Activated CD8-positive, alpha-beta memory T cell treated with anti-CD3 and anti-CD28 coated beads, Interleukin-2, amount 50 U/mL, for 48 hours (primary cell): ENCODE measurements around the gene ARHGAP21.
"Not testable (repeated sequence)": the region's sequence is repeated elsewhere in the genome, so short reads cannot be mapped to it uniquely, and the experiment has no call there.

Experiments used
- DNase-seq: peaks from one replicate; pipeline ENCODE4 v3.0.0-alpha.2; 2020

The ARHGAP21 gene

DNA sequence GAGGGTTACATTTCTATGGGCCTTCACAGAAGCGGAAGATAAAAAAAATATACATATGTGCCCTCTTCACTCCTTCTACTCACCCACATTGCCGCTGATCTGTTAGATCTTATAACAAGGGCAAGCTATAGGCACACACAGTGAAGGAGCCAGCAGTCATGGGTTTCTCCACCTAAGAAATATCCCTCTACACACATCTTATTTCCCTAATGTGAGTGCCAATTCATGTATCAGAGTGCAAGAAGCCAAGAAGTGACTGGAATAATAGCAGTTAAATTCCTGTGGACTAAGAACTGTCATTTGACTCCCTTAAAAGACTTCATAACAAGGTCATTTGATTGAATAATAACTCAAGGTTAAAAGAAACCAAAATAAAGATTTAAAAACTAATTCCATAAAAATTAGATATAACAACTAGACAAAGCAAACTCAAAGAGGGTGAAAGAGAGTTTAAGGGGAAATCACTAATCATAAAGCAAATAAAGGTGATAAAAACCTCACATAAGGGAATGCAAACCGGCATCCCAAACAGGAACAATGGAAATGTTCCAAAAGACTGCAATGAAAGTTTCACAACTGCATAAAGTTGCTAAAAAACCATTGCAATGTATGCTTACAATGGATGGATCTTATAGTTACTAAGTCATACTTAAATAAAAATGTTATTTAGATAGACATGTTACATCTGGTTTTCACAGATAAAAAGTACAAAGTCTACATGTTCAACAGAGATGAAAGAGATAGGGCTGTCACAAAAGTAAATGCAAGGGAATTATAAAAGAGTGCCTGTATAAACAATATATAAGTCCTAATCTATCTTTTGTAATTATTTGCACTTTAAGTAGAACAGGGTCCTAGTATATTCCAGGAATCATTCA, 42.8 kb downstream of the ARHGAP21 start:
- no peak for DNase-seq

DNA sequence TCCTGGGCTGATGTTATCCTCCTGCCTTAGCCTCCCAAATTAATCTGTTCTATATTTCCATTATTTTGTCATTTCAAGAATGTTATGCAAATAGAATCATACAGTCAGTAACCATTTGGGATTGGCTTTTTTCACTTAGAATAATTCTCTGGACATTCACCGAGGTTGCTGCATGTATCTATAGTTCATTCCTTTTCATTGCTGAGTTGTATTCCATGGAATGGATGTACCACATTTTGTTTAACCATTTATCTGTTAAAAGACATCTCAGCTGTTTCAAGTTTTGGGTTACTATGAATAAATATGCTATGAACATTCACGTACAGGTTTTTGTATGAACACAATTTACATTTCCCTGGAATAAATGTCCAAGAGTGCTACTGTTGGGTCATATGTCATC, 44.9 kb downstream of the ARHGAP21 start:
- DNase-seq, result no peak

DNA sequence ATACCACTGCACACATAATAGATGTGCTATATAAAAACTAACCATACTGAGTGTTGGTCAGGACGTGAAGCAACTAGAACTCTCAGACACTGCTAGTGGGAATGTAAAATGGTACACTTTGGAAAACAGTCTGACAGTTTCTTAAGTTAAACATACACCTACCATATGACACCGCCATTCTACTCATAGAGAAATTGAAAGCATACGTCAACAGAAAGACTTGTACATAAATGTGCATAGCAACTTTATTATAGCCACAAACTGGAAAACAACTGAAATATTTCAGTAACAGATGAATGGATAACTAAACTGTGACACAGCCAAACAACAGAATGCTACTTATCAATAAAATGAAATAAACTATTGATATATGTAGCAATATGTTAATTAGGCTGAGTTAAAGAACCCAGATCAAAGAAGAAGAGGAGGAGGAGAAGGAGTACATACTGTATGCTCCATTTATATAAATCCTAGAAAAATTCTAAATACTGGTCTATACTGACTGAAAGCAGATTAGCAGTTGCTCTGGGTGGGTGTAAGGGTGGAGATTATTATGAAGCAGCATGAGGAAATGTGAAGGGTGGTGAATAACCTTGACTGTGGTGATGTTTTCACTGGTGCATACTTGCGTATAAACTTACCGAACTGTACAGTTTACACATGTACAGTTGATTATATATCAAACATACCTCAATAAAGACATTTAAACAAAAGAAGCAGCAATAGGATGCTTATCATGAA, 48.6 kb downstream of the ARHGAP21 start:
- DNase-seq, result no peak

DNA sequence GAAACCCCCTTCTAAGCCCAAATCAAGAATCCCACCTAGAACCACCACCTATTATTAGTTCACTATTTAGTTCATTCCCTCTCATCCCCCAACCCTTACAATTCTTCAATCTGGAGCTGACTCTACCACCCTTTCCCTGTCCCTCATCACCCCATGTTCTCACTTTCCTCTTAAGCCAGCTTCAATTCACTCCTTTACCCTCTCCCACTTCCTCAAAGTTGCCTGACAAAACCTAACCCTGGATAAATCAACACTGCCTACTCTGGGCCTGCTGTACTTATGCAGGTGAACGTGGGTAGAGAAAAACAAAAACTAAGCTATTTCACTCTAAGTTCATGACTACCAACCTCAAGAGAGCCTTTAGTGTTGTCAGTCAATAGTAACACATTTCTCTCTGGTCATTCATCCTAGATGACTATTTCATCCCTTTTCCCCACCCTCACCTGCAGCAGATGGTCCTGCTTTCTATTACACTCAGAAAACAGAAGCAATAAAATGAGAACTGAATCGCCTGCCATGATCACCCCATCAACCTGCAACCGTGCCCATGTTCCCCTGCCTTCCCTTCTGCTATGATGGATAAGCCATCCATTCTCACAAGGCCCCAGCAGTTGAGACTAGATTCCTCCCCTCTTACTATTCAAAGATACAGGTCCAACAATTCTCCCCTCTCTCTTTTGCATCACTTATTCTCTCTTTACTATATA, 52.6 kb downstream of the ARHGAP21 start:
- DNase-seq, result no peak

DNA sequence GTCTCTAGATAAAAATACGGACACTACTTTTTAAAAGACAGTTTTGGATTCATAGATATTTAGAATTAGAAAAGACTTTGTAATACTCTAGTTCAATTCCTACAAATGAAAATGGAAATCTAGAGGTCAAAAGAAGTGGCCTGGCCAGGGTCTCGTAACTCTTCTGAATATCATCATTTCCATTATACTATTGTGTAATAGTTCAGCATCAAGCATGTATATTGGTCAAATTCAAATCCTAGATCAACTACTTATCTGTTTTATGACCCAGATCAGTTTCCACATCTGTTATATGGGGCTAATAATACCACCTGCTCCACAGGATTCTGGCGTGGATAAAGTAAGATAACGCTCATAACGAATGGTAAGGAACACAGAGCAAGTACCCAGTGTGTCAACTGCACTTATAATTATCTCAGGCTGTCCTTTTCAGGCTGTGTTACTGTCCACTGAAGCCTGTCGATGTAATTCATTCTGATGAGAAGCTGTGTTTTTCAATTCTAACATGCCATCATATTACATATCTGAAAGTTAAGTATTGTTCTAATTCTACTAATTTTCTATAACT, 54.3 kb downstream of the ARHGAP21 start:
- no peak for DNase-seq

DNA sequence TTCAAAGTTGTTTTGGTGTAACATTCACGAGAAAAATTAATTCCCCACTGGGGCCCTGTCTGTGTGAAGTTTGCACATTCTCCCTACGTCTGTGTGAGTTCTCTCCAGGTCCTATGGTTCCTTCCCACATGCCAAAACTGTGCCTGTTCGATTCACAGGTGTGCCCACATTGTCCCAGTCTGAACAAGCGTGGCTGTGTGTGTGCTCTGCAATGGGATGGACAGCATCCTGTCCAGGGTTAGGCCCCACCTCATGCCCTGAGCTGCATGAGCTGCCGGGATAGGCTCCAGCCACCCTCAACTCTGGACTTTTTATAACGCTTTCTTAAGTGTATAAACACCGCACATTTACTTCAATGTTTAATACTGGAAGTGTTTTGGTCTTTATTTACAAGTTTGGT, 55.4 kb downstream of the ARHGAP21 start:
- no peak for DNase-seq

DNA sequence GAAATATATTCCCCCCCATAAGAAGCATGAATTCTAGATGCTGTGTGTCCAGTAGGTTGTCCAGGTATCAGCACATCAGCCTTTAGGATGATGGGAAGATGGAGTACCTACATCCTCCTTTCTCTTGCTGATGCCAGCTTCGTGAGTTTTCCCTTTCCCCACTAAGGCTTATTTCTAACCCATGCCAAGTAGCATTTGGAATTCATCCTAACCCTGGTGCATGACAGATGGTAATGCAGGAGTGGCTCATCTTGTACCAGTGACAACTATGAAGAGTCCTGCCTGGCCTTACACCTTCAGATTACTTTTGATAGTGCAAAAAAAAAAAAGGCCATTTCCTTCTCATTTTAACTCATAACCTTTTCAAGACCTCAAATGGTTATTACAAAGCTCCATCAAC, 58.7 kb downstream of the ARHGAP21 start:
- no peak for DNase-seq

DNA sequence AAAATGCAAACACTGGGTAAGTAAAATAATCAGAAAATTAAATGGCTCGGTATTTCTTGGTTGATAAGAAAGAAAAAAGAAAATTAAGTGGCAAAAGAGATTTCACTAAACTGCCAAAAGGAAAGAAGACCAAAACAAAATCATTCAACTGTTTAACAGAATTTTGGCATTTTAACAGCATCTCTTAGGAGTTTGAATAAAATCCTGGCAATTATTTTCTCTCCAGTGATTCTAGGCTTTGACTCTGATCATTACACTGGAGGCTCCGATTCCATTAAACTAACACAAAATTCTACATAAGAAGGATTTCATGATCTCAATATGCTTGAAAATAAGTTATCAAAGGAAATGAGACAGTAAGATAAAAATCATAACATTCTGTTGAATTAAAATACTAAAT, 62.3 kb downstream of the ARHGAP21 start:
- no peak for DNase-seq

DNA sequence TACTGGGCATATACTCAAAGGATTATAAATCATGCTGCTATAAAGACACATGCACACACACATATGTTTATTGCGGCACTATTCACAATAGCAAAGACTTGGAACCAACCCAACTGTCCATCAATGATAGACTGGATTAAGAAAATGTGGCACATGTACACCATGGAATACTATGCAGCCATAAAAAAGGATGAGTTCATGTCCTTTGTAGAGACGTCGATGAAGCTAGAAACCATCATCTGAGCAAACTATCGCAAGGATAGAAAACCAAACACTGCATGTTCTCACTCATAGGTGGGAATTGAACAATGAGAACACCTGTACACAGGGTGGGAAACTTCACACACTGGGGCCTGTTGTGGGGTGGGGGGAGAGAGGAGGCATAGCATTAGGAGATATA, 65.4 kb downstream of the ARHGAP21 start:
- not testable (repeated sequence) for DNase-seq

DNA sequence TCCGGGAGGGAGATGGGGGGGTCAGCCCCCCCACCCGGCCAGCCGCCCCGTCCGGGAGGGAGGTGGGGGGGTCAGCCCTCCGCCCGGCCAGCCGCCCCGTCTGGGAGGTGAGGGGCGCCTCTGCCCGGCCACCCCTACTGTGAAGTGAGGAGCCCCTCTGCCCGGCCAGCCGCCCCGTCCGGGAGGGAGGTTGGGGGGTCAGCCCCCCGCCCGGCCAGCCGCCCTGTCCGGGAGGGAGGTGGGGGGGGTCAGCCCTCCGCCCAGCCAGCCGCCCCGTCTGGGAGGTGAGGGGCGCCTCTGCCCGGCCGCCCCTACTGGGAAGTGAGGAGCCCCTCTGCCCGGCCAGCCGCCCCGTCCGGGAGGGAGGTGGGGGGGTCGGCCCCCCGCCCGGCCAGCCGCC, 67.4 kb downstream of the ARHGAP21 start:
- DNase-seq, result not testable (repeated sequence)

DNA sequence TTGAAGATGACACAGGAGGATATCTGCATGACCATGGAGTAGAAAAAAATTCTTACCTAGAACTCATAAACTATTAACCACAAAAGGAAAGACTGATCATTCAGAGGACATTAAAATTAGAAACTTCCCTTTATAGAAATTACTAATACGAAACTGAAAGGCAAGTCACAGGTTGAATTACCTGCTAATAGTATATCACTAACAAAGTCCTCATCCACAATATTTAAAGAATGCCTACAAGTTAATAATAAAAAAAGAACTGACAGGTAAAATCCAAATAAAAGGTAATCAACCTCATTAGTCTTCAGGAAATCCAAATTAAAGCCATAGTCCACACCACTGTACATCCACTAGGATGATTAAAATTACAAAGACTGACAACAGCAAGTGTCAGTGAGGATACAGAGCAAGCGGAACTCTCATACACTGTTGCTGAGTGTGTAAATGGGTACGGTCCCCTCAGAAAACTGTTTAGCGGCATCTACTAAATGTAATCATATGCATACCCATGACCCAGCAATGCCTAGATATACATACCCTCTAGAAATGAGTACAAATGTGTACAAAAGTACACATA, 71.2 kb downstream of the ARHGAP21 start:
- no peak for DNase-seq

DNA sequence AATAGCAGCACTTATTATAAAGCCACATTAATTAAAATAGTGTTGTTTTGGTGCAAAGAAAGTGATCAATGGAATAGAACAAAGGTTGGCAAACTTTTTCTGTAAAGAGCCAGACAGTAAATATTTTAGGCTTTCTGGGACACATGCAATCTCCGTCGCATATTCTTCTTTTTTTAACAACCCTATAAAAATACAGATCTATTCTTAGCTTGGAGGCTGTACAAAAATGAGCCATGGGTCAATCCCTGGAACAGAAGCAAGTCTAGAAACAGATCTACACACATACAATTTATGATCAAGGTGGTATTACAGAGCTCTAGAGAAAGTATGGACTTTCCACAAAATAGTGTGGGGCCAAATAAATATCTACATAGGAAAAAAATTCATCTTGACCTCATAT, 71.8 kb downstream of the ARHGAP21 start:
- no peak for DNase-seq

DNA sequence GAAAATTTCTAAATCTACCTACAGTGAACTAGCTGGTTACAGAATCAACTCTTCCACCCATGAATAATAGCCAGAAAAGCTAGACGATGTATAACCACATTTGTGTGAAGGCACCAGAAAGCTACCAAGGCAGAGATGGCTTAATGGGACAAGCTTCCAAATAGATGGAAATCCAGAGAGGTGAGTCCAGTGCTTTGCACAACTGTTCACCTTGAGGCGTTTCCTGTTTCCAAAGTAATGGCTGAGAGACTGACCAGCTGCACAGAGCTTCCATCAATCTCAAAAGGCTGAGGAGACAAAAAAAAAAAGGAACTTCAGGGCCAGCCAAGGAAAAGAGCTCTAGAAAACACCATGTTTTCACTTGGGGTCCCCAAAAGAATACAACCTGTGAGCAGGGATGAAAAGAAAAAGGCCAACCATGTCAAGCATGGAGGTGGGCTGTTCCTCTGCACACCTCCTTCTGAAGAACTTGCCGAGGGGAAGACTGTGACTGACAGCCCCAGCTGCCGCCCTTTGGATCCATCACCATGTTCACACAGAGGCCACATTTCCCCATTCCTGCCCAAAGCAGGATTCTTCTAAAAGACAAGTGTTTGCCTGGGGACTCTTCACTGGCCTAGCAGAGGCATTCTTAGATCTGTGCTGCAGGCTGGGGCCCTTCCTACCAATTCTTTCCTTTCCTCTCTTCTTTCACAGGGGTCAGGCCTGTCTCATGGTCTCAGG, 72.9 kb downstream of the ARHGAP21 start:
- DNase-seq, result no peak

DNA sequence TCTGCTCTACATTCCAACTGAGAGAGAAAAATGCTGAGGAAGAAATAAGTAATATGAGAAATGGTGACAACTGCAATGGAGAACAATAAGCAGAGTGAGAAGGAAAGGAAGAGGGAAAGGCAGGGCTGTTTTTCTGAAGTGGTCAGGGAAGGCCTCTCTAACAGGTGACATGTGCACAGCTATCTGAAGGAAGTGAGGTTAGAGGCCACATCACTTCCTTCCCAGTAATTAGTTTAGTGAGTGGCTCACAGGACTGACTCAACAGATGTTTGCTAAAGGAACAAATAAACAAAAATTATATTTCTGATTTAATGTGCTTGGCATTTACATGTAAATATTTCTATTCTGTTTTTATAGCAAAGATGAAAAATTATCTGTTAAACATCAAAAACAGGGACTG, 77.9 kb downstream of the ARHGAP21 start:
- DNase-seq, result no peak

DNA sequence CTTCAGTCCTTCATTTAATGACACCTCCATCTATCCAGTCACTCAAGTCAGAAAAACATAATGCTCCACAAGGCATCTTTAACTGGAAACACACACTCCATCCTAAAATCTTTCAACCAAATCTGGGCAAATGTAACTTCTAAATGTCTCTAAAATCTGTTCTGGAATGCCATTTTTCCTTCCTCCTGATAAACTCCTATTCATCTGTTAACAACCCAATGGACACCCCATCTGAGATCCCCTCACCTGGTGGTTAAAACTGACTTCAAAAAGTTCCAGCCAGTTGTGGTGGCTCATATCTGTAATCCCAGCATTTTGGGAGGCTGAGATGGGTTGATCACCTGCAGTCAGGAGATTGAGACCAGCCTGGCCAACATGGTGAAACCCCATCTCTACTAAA, 78.7 kb downstream of the ARHGAP21 start:
- no peak for DNase-seq

DNA sequence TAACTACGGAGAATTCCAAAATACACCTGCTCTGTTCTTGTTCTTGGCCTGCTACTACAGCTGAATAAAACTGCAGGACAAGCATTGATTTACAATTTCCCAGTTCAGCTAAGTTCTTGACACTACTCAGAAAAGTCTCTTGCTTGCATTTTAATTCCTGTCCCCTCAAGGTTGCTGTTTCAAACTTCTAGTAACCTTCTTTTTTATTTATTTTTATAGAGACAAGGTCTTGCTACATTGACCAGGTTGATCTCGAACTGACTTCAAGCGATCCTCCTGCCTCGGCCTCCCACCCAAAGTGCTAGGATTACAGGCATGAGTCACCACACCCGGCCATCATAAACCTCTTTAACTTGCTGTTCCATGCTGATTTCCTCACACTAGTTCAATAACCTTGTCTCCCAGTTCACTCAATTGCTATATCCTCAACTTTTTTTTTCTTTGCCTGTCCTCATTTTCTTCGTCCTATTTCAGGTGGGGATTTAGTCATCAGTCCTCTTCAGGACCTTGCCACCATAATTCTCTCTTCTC, 79.9 kb downstream of the ARHGAP21 start:
- DNase-seq, result no peak

DNA sequence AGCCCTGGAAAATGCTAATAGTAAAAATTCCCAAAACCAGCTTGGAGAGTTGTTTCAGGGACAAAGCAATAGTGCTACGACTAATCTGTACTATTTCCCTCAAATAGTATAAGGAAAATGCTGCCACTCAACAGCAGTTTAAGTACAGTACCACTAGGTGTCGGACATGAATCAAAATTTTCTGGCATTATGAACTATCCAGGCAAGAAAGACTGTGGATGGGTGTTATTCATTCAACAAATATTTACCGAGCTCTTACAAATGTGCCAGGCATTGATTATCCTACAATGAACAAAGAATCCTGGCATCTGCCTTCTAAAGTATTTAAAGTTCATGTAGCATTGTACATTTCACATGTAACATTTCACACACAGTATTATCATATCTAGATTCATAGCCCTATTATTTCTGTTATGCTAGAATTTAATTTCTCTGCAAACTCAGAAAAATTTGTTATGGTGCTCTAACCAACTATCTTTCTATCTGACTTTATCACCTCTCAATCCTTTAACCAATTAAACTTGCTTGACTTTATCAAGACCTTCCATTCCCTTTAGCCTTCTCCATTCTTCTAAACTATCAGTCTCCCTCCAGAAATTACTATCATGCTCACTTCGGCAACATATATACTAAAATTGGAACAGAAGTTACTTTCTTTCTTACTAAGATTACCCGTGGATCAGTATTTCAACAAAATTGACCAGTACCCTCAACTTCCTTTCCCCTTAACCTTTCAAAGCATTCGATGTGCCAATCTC, 80.6 kb downstream of the ARHGAP21 start:
- DNase-seq, result no peak

DNA sequence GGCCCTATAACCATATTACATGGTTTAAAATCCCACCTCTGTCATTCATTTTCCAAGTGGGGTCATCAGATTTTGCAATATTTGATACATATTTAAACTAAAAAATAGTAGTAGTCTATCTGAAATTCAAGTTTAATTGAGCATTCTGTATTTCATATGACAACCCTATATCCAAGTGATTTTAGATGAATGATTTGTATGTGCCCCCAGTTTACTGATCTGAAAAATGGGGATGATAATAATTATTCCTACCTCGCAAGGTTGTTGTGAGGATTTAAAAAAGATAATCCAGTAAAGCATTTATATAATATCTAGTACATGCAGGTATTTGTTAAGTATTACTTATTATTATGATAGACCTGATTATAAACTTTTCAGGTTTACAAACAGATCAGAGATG, 84.6 kb downstream of the ARHGAP21 start:
- no peak for DNase-seq

DNA sequence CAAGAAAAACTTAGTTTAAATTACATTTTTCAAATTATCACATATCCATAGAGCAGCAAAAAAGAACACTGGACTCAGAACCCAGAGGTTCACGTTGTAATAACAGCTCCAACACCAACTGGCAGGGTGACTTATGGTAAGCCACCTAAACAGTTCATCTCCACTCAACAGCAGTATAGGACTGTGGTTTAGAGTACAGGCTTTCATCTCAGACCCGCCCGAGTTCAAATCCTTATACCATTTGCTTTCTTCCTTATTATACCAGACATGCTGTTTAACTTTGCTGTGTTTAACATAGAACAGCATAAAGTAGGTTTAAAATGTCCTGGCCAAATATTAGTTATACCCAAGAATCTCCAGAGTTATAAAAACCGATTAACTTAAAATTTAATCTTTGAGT, 97.9 kb downstream of the ARHGAP21 start:
- no peak for DNase-seq

DNA sequence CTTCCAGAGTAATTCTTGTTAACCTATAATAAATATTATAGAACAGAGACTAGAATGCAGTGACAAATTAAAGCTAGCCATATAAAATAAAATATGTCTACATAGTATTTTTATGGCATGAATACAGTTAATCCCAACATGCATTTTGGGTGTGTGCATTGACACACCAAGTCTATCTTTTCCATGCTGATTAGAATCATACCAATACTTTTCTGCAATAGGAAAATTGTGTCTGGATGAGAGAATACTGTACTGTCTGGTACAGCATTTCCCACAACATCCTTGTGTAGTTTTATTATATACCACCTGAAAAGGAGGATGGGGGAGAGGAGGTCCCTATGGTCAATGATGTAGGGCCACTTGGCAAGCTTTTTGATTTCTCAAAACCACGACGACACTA, 100.3 kb downstream of the ARHGAP21 start:
- no peak for DNase-seq

DNA sequence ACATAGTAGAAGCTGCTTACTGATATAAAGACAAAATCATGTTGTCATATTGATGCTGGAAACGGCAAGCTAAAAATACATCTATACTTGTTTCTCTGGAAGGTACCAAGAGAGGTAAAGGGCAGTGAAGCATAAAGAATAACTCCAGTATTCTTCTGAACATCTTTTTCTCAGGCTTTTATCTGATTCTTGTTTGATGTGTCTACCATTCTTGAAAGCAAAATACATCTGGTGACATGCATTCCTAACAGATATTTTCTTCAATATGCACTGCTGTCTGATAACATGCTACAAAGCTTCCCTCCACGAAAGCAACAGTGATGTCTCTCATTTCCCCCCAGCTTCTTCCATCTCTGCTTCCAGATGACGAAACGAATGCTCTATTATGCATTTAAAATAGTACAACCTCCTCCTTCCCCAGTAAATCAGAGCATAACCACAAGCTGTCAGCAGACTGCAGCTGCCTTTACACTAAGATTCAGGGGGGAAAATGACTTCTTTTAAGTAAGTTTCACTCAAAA, 100.8 kb downstream of the ARHGAP21 start:
- DNase-seq, result no peak
